CD4-positive, alpha-beta T cell (primary cell): ENCODE measurements around the gene MAP2K4. TPM values are rescaled to one million over a fixed set of nuclear protein-coding genes. Genes with fewer than 3 reads are reported as not detected.
"Not testable (repeated sequence)": the region's sequence is repeated elsewhere in the genome, so short reads cannot be mapped to it uniquely, and the experiment has no call there.

Experiments used
- ATAC-seq: fragments of 200-7000 bp; cut with Tn5 transposase; one replicate; pipeline ENCODE4 v1.10.0; 2022; ENCODE audit warnings: mild to moderate bottlenecking; ENCODE audit not compliant: poor library complexity
- CTCF ChIA-PET: fragments of 350-600 bp; sonication (Branson Sonifier 250); formaldehyde crosslinking; loops from one replicate; lab custom pipeline; 2021; ENCODE audit warnings: antibody characterized with exemption, inconsistent platforms; lab: Charles Lee
- POLR2A ChIA-PET: fragments of 350-600 bp; sonication (Branson Sonifier 250); formaldehyde crosslinking; loops from one replicate; lab custom pipeline; 2021; ENCODE audit warnings: antibody characterized with exemption, inconsistent platforms; lab: Charles Lee
- DNase-seq, 14 experiments: peaks; one replicate each; pipeline ENCODE4 v3.0.0-alpha.2; 2013 to 2020; ENCODE audit warnings: mixed read lengths in 2 of 14
- H3K27ac ChIP-seq, 2 donors: one replicate each; pipeline versions ENCODE4 v1.5.1 to v1.7.0; 2013; ENCODE audit warnings: low read length in 2 of 2, low read depth in 1 of 2, mild to moderate bottlenecking in 1 of 2
- H3K27me3 ChIP-seq, 2 experiments: 1 replicate in 1 of 2; 2 replicates in 1 of 2; pipeline versions ENCODE4 v1.6.1 to v1.7.0; 2013; ENCODE audit warnings: low read length in 2 of 2, control low read depth in 1 of 2, mild to moderate bottlenecking in 1 of 2, moderate library complexity in 1 of 2; ENCODE audit not compliant: insufficient read depth in 2 of 2, control insufficient read depth in 1 of 2
- H3K36me3 ChIP-seq: one replicate; pipeline ENCODE4 v1.6.1; 2013; ENCODE audit warnings: low read length, control low read depth; ENCODE audit not compliant: insufficient read depth
- H3K4me1 ChIP-seq: one replicate; pipeline ENCODE4 v1.6.1; 2013; ENCODE audit warnings: low read length, control low read depth; ENCODE audit not compliant: insufficient read depth
- H3K4me3 ChIP-seq: one replicate; pipeline ENCODE4 v1.5.1; 2013; ENCODE audit warnings: mild to moderate bottlenecking, low read length, moderate library complexity
- H3K9me3 ChIP-seq, 2 experiments: 1 replicate in 1 of 2; 2 replicates in 1 of 2; pipeline versions ENCODE4 v1.6.1 to v1.7.0; 2013; ENCODE audit warnings: low read length in 2 of 2, mild to moderate bottlenecking in 2 of 2, control low read depth in 1 of 2, moderate library complexity in 1 of 2; ENCODE audit not compliant: control insufficient read depth in 1 of 2, insufficient read depth in 1 of 2
- H3K27ac Mint-ChIP-seq: one replicate; pipeline ENCODE4 v1.8.0; 2020; ENCODE audit warnings: mixed read lengths
- H3K27me3 Mint-ChIP-seq: one replicate; pipeline ENCODE4 v1.8.0; 2021; ENCODE audit warnings: mixed read lengths
- H3K36me3 Mint-ChIP-seq: one replicate; pipeline ENCODE4 v1.8.0; 2021; ENCODE audit warnings: low read depth, mixed read lengths
- H3K4me1 Mint-ChIP-seq: one replicate; pipeline ENCODE4 v1.8.0; 2021; ENCODE audit warnings: low read depth, mixed read lengths
- H3K4me3 Mint-ChIP-seq: one replicate; pipeline ENCODE4 v1.8.0; 2020; ENCODE audit warnings: mild to moderate bottlenecking, mixed read lengths
- H3K9me3 Mint-ChIP-seq: one replicate; pipeline ENCODE4 v1.8.0; 2020; ENCODE audit warnings: mixed read lengths
- intact Hi-C, 2 experiments: fragments of 100-400 bp; cut with DNase I in 1 of 2; cut with micrococcal nuclease in 1 of 2; formaldehyde crosslinking; loops; one replicate each; pipeline versions ENCODE4 v1.15.1 to v1.9.0; 2023 to 2025; cut with DNase I, micrococcal nuclease
- total RNA-seq, 174 experiments: library from RNA in 2 of 174; stranded (reverse) in 2 of 174; gene quantifications; one replicate each; pipeline ENCODE4 v1.2.3 and lab custom pipeline; 2021 to 2026
- TF ChIP-seq, protein P1 (sequence below): fragments of 200-600 bp; IDR thresholded peaks from one replicate; pipeline ENCODE4 v1.8.0; 2022; ENCODE audit warnings: antibody characterized with exemption, mild to moderate bottlenecking

Gene MAP2K4
- total RNA-seq, 2 experiments from 2014 or later = 22.4 to 22.6 TPM

DNA sequence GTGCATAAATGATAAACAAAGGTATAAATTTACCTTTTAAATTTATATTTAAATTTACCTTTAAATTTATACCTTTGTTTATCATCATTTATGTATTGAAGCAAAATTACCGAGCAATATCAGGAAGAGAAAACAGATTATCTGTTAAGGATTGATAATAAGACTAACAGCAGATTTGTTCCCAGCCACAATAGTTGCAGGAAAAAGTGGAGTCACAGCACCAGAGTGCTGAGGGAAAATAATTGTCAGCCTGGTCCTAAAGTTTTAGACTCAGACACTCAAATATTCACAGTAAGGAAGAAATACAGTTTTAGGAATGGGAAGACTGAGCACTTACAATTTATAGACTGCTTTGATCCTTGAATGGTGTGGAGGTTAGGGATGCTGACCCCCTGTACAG, 117.2 kb downstream of the MAP2K4 start:
- Histone ChIP-seq H3K27me3 (no peaks in the 10 kb centered on the region), H3K4me1 (no peaks in the 10 kb centered on the region), H3K4me3 (no peak overlapping the region), H3K36me3 (peaks cover 47% of the 10 kb centered on the region), H3K27ac (no peak overlapping the region), H3K9me3 (peaks cover 9 to 11% of the 10 kb centered on the region in 2 experiments)
- Mint-ChIP-seq H3K36me3 (peaks cover 96% of the 10 kb centered on the region), H3K27me3 (no peaks in the 10 kb centered on the region), H3K9me3 (peaks cover 3% of the 10 kb centered on the region), H3K4me1 (no peaks in the 10 kb centered on the region), H3K27ac (no peak overlapping the region), H3K4me3 (no peak overlapping the region)
- CTCF ChIA-PET = interaction anchor here (0.6 kb wide), 1 partner anchor 29 kb away, joined by 3 read pairs; no protein-coding TSS in a partner anchor
- intact Hi-C loops = no loop called here
- TF ChIP-seq, protein P1, sequence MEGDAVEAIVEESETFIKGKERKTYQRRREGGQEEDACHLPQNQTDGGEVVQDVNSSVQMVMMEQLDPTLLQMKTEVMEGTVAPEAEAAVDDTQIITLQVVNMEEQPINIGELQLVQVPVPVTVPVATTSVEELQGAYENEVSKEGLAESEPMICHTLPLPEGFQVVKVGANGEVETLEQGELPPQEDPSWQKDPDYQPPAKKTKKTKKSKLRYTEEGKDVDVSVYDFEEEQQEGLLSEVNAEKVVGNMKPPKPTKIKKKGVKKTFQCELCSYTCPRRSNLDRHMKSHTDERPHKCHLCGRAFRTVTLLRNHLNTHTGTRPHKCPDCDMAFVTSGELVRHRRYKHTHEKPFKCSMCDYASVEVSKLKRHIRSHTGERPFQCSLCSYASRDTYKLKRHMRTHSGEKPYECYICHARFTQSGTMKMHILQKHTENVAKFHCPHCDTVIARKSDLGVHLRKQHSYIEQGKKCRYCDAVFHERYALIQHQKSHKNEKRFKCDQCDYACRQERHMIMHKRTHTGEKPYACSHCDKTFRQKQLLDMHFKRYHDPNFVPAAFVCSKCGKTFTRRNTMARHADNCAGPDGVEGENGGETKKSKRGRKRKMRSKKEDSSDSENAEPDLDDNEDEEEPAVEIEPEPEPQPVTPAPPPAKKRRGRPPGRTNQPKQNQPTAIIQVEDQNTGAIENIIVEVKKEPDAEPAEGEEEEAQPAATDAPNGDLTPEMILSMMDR = no peak
- ATAC-seq (no peak), DNase-seq (no peak)
- POLR2A ChIA-PET = no interaction called here

DNA sequence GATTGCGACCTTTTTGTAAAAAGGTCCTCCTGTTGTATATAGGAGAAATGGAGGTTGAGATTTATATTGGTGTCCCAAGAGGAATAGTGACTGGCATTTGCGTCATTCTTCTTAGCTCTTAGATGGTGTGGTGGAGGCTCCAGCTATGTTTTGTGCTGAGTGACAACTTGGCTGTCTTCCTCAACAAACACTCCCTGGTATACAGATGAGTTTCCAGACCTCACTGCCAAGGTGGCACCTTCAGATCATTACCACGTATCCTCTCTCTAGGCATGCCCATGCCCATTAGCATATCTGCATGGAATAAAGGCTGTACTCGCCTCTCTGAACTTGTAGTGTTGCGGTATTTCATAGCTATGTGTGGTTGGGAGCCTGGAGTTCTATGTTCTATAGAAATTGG, 120.0 kb downstream of the MAP2K4 start:
- Histone ChIP-seq H3K27me3 (no peaks in the 10 kb centered on the region), H3K27ac (no peak overlapping the region), H3K4me1 (no peaks in the 10 kb centered on the region), H3K9me3 (peaks cover under 1 to 9% of the 10 kb centered on the region in 2 experiments), H3K36me3 (peaks cover 47% of the 10 kb centered on the region), H3K4me3 (no peak overlapping the region)
- peaks cover 6% of the 10 kb centered on the region for H3K9me3 Mint-ChIP-seq
- H3K27me3 Mint-ChIP-seq = no peaks in the 10 kb centered on the region
- ATAC-seq = no peak
- H3K36me3 Mint-ChIP-seq = peaks cover 93% of the 10 kb centered on the region
- ChIA-PET CTCF (no interaction called here), POLR2A (no interaction called here)
- no peaks in the 10 kb centered on the region for H3K4me1 Mint-ChIP-seq
- TF ChIP-seq, protein P1 = no peak
- DNase-seq = no peak
- H3K27ac Mint-ChIP-seq = no peak overlapping the region
- no peak overlapping the region for H3K4me3 Mint-ChIP-seq
- intact Hi-C loops = no loop called here

DNA sequence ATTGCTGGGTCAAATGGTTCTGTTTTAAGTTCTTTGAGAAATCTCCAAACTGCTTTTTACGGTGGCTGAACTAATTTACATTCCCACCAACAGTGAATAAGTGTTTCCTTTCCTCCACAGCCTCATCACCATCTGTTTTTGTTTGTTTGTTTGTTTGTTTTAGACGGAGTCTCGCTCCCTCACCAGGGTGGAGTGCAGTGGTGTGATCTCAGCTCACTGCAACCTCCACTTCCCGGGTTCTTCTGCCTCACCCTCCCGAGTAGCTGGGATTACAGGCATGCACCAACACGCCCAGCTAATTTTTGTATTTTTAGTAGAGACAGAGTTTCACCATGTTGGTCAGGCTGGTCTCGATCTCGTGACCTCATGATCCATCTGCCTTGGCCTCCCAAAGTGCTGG, 141.5 kb downstream of the MAP2K4 start:
- H3K36me3 Mint-ChIP-seq, H3K27me3 ChIP-seq, CTCF ChIA-PET, H3K9me3 ChIP-seq, H3K4me1 Mint-ChIP-seq, ATAC-seq, intact Hi-C loops, H3K4me3 Mint-ChIP-seq, H3K27ac ChIP-seq, DNase-seq, H3K4me3 ChIP-seq, H3K27ac Mint-ChIP-seq, POLR2A ChIA-PET, H3K4me1 ChIP-seq, H3K36me3 ChIP-seq, H3K27me3 Mint-ChIP-seq: not testable (repeated sequence)
- peaks cover 16% of the 10 kb centered on the region for H3K9me3 Mint-ChIP-seq

DNA sequence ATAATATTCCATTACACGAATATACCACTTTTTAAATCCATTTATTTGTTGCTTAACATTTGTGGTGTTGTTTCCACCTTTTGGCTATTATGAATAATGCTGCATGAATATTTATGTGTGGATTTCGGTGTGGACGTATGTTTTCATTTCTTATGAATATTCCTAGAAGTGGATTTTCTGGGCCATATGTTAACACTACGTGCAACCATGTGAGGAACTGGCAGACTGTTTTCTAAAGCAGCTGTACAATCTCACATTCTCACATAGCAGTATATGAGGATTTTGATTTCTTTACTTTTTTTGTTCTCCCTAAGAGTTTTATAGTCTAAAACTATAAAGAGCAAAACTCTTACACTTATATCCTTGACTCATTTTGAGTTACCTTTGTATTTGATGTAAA, 143.4 kb downstream of the MAP2K4 start:
- intact Hi-C loops = no loop called here
- Mint-ChIP-seq H3K36me3 (no peaks in the 10 kb centered on the region), H3K4me3 (no peak overlapping the region), H3K4me1 (no peaks in the 10 kb centered on the region), H3K27ac (no peak overlapping the region), H3K27me3 (peaks cover 3% of the 10 kb centered on the region), H3K9me3 (peaks cover 11% of the 10 kb centered on the region)
- no peaks in the 10 kb centered on the region for H3K4me1 ChIP-seq
- TF ChIP-seq, protein P1 = no peak
- H3K9me3 ChIP-seq = peaks cover 0 to 7% of the 10 kb centered on the region in 2 experiments
- H3K27me3 ChIP-seq = no peaks in the 10 kb centered on the region
- ChIA-PET CTCF (no interaction called here), POLR2A (no interaction called here)
- DNase-seq = no peak
- no peak overlapping the region for H3K4me3 ChIP-seq
- H3K36me3 ChIP-seq = no peaks in the 10 kb centered on the region
- no peak overlapping the region for H3K27ac ChIP-seq
- ATAC-seq = no peak
